Nucleus accumbens (tissue), 56 donors: ENCODE results near the gene ZNF286A.
"Not testable (repeated sequence)": the region's sequence is repeated elsewhere in the genome, so short reads cannot be mapped to it uniquely, and the experiment has no call there.

Experiments used
- DNase-seq, 56 donors: peaks; one replicate each; lab custom pipeline; 2025; lab: John Stamatoyannopoulos, UW

Gene ZNF286A

GRCh38 chr17:15687494-15687893 lies 12.1 kb upstream of the ZNF286A start:
- not testable (repeated sequence) for DNase-seq

GRCh38 chr17:15698967-15699366 lies 585 bp upstream of the ZNF286A start:
- not testable (repeated sequence) for DNase-seq

- DNase-seq: not testable (repeated sequence)
Observed at GRCh38 chr17:15699937-15700336, 385 bp downstream of the ZNF286A start.

DNA sequence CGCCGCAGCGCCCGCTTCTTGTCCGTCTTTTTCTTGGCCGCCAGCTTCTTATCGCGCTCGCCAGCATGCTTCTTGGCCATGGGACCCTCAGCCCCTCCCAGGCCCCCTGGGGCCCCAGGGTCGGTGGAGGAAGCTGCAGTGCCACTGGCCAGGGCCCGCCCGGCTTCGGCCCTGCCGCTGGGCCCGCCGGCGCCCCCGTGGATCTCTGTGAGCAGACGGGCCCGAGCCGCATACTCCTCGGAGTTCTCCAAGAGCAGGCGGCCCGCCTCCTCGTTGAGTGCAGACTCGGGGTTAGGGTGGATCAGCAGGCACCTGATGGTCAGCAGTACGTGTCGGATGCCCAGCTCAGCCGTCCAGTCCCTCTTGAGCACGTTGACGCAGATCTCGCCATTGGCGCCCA lies 4.7 kb downstream of the ZNF286A start:
- DNase-seq: not testable (repeated sequence)

DNA sequence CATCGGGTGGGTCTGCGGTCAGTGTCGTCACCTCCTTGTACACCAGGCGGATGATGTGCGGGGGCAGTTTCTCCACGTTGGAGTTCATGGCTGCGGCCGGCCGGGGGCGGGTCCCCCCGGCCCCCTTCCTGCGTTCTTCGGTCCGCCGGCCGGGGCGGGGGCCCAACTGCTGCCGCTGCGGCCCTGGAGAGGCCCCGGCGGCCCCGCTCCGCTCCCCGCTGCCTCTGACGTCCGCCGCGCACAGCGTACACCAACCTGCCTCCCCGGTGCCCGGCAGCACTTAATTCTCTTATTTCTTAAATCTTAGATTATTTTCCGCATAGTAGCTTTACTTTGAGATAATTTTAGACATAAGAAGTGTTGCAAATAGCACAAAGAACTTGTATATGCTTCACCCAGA lies 5.3 kb downstream of the ZNF286A start:
- not testable (repeated sequence) for DNase-seq

GRCh38 chr17:15708879-15709278 lies 9.3 kb downstream of the ZNF286A start:
- not testable (repeated sequence) for DNase-seq

DNA sequence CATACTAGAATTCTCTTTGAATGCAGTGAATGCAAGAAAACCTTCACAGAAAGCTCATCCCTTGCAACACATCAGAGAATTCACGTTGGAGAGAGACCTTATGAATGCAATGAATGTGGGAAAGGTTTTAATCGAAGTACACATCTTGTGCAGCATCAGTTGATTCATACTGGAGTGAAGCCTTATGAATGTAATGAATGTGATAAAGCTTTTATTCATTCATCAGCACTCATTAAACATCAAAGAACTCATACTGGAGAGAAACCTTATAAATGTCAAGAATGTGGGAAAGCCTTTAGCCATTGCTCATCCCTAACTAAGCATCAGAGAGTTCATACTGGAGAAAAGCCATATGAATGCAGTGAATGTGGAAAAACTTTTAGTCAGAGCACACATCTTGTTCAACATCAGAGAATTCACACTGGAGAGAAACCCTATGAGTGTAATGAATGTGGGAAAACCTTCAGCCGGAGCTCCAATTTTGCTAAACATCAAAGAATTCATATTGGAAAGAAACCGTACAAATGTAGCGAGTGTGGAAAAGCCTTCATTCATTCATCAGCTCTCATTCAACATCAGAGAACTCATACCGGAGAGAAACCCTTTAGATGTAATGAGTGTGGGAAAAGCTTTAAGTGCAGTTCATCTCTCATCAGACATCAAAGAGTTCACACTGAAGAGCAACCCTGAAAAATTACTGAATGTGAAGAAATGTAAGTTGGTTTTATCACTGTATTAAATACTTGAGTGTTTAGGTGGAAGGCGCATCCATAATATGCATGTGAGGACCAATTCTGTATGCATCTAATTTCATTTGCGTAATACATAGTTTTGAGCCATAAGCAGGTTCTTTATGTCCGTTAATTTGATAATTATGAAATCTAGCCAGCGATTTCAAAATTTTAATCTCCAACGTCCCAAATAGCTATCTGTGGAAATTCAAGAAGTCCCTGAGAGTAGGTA lies 17.3 kb downstream of the ZNF286A start:
- not testable (repeated sequence) for DNase-seq

DNA sequence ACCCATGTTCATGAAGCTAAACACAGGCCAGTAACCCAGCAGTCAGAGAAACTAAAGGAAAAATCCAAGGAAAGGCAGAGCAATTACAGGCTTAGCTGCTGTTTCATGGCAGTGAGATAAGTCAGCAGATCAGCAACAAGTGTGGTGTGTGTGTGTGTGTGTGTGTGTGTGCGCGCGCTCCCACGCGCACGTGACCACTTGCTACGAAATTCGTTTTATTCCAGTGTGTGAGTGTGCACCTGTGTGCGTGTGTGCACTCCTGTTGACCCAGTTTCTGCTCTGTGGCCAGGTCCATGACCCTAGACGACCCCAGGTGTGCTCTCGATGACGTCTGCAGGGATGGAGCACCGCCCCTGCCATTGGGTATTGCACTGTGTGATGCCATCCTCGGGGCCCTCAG lies 31.0 kb downstream of the ZNF286A start:
- DNase-seq: not testable (repeated sequence)

DNA sequence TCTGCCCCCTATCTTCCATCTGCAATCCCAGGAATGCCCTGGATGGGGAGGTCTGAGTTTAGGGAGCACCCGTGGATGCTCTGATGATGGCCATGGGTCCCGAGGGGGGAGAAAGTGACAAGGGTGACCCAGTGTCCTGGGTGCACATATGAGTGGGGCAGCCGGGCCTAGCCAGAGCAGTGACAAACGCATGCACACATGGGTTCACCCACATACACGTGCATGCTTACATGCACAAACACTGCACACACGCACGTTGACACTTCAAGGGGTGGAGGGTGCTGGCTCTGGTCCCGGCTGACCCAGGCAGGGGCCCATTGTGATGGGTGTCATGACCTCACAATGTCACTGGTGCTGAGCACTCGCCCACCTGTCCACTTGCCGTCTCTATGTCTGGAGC lies 32.3 kb downstream of the ZNF286A start, which contains the start of gene TBC1D26:
Gene TBC1D26, plus strand, starts transcription at position 384 of the 400 bp plus-strand sequence. CDS start 3,066 bp downstream, outside the sequence.
- not testable (repeated sequence) for DNase-seq

- DNase-seq: not testable (repeated sequence)
Observed at GRCh38 chr17:15733174-15733789, 33.7 kb downstream of the ZNF286A start.

- not testable (repeated sequence) for DNase-seq
Observed at GRCh38 chr17:15736578-15736977, 37.0 kb downstream of the ZNF286A start.

GRCh38 chr17:15738066-15738465 lies 38.5 kb downstream of the ZNF286A start:
- DNase-seq: no peak

DNA sequence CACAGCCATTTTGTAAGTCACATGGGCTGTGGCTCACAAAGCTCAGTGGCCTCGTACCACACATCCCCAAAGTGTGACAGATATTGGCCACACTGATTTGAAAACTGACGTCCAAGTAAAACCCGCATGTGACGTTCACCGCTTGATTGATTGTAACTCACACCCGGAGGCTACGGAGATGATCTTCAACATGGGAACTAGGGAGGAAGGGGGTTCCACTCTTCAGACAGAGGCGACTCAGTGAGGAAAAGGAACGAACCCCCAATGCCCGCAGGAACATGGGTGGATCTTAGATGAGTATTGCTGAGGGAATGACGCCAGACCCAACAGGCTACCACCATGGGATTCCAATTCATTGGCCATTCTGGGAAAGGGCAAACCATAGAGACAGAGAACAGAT lies 39.7 kb downstream of the ZNF286A start:
- DNase-seq: not testable (repeated sequence)

DNA sequence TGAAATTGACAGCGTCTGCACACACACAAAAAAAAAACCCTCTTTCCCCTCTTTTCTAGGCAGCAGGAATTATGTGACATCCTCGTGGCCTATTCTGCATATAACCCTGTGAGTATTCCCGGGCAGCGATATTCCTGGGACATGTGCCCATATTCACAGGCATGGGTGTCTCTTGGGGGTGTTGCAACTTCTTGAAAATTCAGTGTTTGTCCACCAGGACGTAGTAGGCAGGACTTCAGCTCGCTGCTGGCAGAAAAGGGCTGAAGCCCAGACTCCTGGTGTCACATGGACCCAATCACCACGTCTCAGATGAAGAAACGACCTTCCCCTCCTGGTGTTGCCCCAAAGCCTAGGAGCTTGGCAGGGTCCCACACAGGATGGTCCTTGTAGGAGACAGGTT lies 40.5 kb downstream of the ZNF286A start:
- not testable (repeated sequence) for DNase-seq

DNA sequence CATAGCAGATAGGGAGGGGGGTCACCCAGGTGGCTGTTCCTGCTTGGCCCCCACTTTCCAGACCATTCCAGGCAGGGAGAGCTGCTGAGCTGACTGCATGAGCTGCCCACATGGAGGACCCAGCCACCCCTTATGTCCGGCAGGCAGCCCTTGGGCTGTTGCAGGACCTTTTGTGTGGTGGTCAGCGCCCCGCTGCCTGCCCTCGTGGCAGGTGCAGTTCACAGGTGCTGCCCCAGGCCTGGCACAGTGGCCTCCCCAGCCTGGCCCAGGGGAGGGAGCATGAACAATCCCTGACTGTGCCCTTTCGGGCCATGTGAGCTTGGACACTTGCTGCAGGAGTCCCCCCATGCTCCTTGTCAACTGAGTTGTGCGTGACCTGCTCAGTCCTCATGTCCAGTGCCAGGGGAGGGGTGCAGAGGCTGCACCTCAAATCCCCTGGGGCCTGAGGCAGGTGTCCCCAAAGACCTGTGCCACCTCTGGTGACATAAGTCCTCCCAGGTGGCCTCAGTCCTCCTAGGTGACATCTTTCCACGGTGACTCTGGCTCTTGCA lies 41.1 kb downstream of the ZNF286A start:
- DNase-seq: no peak

GRCh38 chr17:15741624-15742023 lies 42.1 kb downstream of the ZNF286A start:
- no peak for DNase-seq

DNA sequence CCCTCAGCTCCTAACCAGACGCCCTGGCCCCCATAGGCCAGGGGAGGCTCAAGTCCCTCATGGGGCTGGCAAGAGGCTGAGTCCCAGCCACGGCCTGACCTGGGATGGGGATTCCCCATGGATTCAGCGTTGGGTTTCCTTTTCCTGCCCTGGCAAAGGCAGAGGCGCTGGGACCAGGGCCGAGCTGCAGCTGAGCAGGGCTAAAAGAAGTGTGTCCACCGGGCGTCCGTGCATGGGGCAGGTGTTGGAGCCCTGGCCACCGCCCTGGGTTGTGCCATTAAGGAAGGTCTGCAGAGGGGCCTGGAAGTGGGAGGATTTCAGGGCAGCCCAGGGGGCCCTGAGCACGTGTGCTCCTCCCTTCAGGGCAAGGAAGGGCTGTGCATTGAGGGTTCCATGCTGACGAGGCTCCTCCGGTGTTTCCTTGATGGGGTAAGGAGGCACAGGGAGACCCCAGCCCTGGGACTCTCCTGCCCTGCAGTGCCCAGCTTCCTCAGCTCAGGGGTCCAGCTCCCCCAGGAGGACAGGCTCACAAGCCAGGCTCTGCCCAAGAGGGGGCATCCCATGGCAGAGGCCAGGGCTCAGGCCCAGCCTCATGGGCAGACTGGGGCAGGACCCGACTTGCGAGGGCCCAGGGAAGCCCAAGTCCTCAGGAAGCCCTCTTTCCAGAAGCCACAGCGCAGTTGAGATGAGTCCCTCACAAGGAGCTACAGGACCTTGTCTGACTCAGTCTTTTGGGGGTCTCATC lies 42.7 kb downstream of the ZNF286A start:
- no peak for DNase-seq

DNA sequence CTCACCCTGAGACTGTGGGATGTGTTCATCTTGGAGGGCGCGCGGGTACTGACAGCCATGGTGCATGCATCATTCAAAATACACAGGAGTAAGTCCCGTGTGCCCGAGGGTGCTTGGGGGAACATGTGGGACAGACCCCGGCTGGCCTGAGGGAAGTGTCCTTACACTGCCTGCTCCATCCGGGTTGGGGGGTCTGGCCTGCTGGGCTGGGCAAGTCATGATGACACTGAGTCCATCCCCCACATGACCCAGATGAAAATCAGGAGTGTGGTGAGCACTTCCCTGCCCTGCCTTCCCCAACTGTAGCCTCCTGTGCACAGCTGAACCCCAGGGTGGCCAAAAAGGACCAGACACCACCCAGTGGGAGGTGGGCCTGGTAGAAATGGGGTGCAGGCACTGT lies 43.4 kb downstream of the ZNF286A start:
- DNase-seq: no peak

DNA sequence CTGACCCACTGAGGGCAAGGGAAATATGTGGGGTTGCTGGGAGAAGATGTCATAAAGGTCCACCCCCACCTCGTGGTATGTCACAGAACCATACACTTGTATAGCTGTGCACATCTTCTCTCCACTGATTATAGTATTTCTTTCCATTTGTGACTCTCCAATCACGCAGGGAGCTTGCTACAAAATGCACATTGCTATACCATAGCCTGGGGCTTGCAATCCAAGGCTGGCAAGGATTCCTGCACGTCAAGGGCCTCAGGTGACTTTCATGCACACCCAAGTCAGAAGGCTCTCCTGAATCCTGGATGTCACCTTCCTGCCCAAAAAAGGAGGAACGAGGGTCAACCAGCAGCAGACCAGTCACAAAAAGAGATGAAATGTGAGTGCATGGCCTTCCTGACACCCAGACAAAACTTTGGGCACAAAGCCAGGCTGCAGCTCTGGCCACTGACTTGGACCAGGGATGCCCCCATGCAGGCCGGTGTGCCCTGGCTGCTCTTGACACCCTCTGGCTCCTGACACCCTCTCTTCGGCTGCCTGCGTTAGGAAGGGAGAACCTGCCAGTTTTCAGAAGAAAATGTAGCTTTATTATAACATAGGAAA lies 44.6 kb downstream of the ZNF286A start:
- no peak for DNase-seq

GRCh38 chr17:15744885-15745284 lies 45.3 kb downstream of the ZNF286A start:
- no peak for DNase-seq
